ENCODE data around the gene RICTOR. TPM values are rescaled to one million over a fixed set of nuclear protein-coding genes. Genes with fewer than 3 reads are reported as not detected.

The RICTOR gene
- total and polyA plus RNA-seq, 2 of the 4 experiments (the other 2 are of a cell fraction), result 4.1 to 35.7 TPM

DNA sequence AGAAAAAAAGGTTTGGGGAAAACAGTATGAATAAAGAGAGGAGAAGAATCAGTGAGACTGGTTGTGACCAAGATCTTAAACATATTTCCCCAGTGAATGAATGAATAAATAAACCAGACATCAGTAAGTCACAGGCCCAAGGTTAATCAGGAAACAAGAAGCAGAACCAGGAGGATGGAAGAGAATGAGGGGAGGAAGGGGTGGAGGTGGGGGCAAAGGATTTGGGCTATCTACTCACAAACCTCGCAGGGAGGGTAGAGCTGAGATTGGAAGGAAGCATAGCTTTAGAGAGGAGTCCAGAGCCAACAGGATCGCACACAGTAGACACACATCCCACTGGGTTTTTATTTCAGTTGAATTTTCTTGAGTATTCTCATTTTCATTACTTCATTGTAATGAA lies 47.7 kb upstream of the RICTOR start:
- H2AFZ ChIP-seq (replicated peaks; ENCODE audit: low read length, poor library complexity), result peak overlapping the region; percentile 83
- no peaks in the 10 kb centered on the region; the same call in 1 of the 2 replicates for H3K4me1 ChIP-seq (ENCODE audit: control insufficient read depth, insufficient read depth, low read length)
- H2AK9ac ChIP-seq (replicated peaks; ENCODE audit: low read depth, low read length, poor library complexity), result no peak overlapping the region
- DNase-seq (no peak), ATAC-seq (ENCODE audit: low read depth) (no peak)
- peak overlapping the region; percentile 41; the same call in 1 of the 2 replicates for H2BK20ac ChIP-seq (ENCODE audit: low read depth, low read length)
- H3K4me3 ChIP-seq (ENCODE audit: insufficient read depth, low read depth, low read length), result no peak overlapping the region
- in situ Hi-C loops (cut with MboI; ENCODE audit: low sequenced_read_pairs), result no loop called here
- H3K36me3 ChIP-seq (ENCODE audit: control insufficient read depth, insufficient read depth, low read length), result no peaks in the 10 kb centered on the region
- ChIA-PET CTCF (no interaction called here), POLR2A (ENCODE audit: unreplicated experiment) (interaction anchor here (0.5 kb wide), 1 partner anchor 26 kb away, joined by 5 read pairs; no protein-coding TSS in a partner anchor)
- no peaks in the 10 kb centered on the region for H3K9me1 ChIP-seq (ENCODE audit: insufficient read depth, low read length)
- TF ChIP-seq, protein P1, sequence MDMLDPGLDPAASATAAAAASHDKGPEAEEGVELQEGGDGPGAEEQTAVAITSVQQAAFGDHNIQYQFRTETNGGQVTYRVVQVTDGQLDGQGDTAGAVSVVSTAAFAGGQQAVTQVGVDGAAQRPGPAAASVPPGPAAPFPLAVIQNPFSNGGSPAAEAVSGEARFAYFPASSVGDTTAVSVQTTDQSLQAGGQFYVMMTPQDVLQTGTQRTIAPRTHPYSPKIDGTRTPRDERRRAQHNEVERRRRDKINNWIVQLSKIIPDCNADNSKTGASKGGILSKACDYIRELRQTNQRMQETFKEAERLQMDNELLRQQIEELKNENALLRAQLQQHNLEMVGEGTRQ (IDR thresholded peaks at IDR 0.05; ENCODE audit: low read depth, low read length), result no peak
- TF ChIP-seq CHD1 (IDR thresholded peaks at IDR 0.05; ENCODE audit: low read depth, low read length), result no peak
- TF ChIP-seq RAD21 (IDR thresholded peaks at IDR 0.05; ENCODE audit: low read length), result no peak
- TF ChIP-seq ELK1 (IDR thresholded peaks at IDR 0.05; ENCODE audit: borderline replicate concordance, low read depth, low read length), result no peak
- no peak for TF ChIP-seq SMC3 (IDR thresholded peaks at IDR 0.05; ENCODE audit: low read depth, low read length)
- TF ChIP-seq CEBPB (IDR thresholded peaks at IDR 0.05; ENCODE audit: low read depth, low read length), result no peak
- TF ChIP-seq MXI1 (IDR thresholded peaks at IDR 0.05; ENCODE audit: borderline replicate concordance, low read depth, low read length), result no peak
- no peak for TF ChIP-seq BHLHE40 (IDR thresholded peaks at IDR 0.05; ENCODE audit: low read depth, low read length)
- H4K20me1 ChIP-seq (ENCODE audit: insufficient read depth, low read length), result no peaks in the 10 kb centered on the region
- no TSS peak for BruUV-seq (replicated peaks)
- no peak overlapping the region for H3K4me2 ChIP-seq (ENCODE audit: low read depth, low read length)
- H4K91ac ChIP-seq (ENCODE audit: insufficient read depth, low read depth, low read length), result no peak overlapping the region
- WGBS, 2 experiments (ENCODE audit: extremely low coverage in 2 of 2, insufficient read length in 1 of 2), result no CpG with 5 or more reads among the region's 2 CpGs
- intact Hi-C loops (cut with micrococcal nuclease), result no loop called here
- peak overlapping the region; percentile 91; the same call in 1 of the 3 replicates for H2BK15ac ChIP-seq (ENCODE audit: low read depth, low read length)
- peak overlapping the region; percentile 65; the same call in 1 of the 2 replicates for H3K18ac ChIP-seq (ENCODE audit: low read depth, low read length)
- H3K27ac ChIP-seq (ENCODE audit: insufficient read depth, low read length), result no peak overlapping the region
- no peaks in the 10 kb centered on the region for H3K27me3 ChIP-seq (ENCODE audit: control insufficient read depth, insufficient read depth, low read length)
- no peak overlapping the region for H3K9ac ChIP-seq (ENCODE audit: low read depth, low read length)
- dilution Hi-C loops (cut with HindIII; ENCODE audit: low sequenced_read_pairs, unreplicated experiment), result no loop called here
- H2BK5ac ChIP-seq (ENCODE audit: low read depth, low read length, poor library complexity, severe bottlenecking), result peak overlapping the region; percentile 62
- H2AK5ac ChIP-seq (ENCODE audit: low read depth, low read length), result peak overlapping the region; percentile 49; the same call in 1 of the 2 replicates
- peak overlapping the region; percentile 82; the same call in 1 of the 2 replicates for H3K23ac ChIP-seq (ENCODE audit: low read depth, low read length)
- no peak overlapping the region for H3K56ac ChIP-seq (ENCODE audit: extremely low read depth, insufficient read depth, low read length)
- H4K8ac ChIP-seq (ENCODE audit: low read depth in 2 of 2, low read length in 2 of 2), result peak overlapping the region in 1 of 2 experiments; percentile 73; a peak in 2 of 4 replicates
- peak overlapping the region; percentile 15; the same call in 1 of the 2 replicates for H3K14ac ChIP-seq (replicated peaks; ENCODE audit: low read depth, low read length)
- H3K9me3 ChIP-seq (ENCODE audit: control insufficient read depth, insufficient read depth, low read length), result no peaks in the 10 kb centered on the region
- no peak overlapping the region for H4K5ac ChIP-seq (ENCODE audit: low read depth, low read length)
- H2BK120ac ChIP-seq (ENCODE audit: low read depth, low read length), result peak overlapping the region; percentile 44; the same call in 1 of the 2 replicates
- no peaks in the 10 kb centered on the region for H3K79me1 ChIP-seq (ENCODE audit: low read depth in 1 of 2, low read length in 2 of 2)
- H3K4ac ChIP-seq (ENCODE audit: low read depth, low read length), result peak overlapping the region; percentile 64; the same call in 1 of the 2 replicates
